ENCODE results near the gene PEX10. TPM values are rescaled to one million over a fixed set of nuclear protein-coding genes. Genes with fewer than 3 reads are reported as not detected.

Gene PEX10
- total RNA-seq, 1 experiment from 2014 or later, result 21.9 TPM

DNA sequence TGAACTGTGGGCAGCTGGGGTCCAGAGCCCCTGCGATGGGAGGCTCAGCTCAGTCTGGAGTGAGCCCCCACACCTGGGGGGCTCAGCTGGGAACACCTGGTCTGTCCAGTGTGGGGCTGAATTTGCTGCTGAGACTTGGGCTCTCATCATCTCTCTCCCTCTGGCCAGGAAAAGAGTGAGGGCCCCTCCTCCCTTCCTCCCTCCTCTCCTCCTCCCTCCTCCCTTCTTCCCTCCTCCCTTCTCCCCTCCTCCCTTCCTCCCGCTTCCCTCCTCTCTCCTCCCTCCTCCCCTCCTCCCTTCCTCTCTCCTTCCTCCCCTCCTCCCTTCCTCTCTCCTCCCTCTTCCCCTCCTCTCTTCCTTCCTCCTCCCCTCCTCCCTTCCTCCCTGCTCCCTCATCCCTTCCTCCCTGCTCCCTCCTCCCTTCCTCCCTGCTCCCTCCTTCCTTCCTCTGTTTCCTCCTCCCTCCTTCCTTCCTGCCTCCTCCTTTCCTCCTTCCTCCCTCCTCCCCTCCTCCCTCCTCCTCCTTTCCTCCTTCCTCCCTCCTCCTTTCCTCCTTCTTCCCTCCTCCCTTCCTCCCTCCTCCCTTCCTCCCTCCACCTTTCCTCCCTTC is 23.5 kb upstream of the PEX10 start:
- Mint-ChIP-seq H3K9me3 (ENCODE audit: unreplicated experiment) (no peaks in the 10 kb centered on the region), H3K27me3 (ENCODE audit: insufficient read depth, unreplicated experiment) (peaks cover 8% of the 10 kb centered on the region)

DNA sequence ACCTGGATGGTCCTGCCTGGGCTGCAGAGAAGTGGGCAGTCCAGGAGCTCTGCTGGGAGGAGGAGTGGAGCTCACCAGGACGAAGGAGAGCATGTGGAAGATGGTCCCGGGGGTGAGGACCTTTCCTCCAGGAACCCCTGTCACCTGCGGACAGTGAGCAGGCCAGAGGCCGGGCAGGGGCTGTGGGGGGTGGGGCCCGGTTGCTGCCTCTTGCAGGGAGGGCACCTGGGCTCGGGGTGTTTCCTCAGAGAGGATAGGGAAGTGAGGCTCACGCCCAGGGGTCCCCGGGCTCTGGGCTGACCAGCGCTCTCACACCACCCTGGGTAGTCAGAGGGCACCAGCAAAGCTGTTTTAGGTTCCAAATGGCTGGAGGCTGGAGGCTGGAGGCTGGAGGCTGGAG is 22.7 kb upstream of the PEX10 start:
- Histone ChIP-seq H3K27me3 (replicated peaks; ENCODE audit: control insufficient read depth, insufficient read depth, low read length) (no peaks in the 10 kb centered on the region), H3K9me3 (peaks cover under 1% of the 10 kb centered on the region; the same call in 1 of the 2 replicates), H3K4me3 (ENCODE audit: low read depth, low read length) (no peak overlapping the region), H3K4me1 (no peaks in the 10 kb centered on the region), H3K36me3 (ENCODE audit: control insufficient read depth, insufficient read depth, low read length) (no peaks in the 10 kb centered on the region)
- no peak for DNase-seq
- TF ChIP-seq, protein P1, sequence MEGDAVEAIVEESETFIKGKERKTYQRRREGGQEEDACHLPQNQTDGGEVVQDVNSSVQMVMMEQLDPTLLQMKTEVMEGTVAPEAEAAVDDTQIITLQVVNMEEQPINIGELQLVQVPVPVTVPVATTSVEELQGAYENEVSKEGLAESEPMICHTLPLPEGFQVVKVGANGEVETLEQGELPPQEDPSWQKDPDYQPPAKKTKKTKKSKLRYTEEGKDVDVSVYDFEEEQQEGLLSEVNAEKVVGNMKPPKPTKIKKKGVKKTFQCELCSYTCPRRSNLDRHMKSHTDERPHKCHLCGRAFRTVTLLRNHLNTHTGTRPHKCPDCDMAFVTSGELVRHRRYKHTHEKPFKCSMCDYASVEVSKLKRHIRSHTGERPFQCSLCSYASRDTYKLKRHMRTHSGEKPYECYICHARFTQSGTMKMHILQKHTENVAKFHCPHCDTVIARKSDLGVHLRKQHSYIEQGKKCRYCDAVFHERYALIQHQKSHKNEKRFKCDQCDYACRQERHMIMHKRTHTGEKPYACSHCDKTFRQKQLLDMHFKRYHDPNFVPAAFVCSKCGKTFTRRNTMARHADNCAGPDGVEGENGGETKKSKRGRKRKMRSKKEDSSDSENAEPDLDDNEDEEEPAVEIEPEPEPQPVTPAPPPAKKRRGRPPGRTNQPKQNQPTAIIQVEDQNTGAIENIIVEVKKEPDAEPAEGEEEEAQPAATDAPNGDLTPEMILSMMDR (IDR thresholded peaks at IDR 0.05; ENCODE audit: insufficient read depth in 1 of 2, low read depth in 1 of 2, low read length in 1 of 2, severe bottlenecking in 1 of 2, unreplicated experiment in 1 of 2), result no peak
- Mint-ChIP-seq H3K9me3 (ENCODE audit: unreplicated experiment) (no peaks in the 10 kb centered on the region), H3K27ac (ENCODE audit: unreplicated experiment) (no peak overlapping the region), H3K4me3 (ENCODE audit: unreplicated experiment) (no peak overlapping the region), H3K27me3 (ENCODE audit: insufficient read depth, unreplicated experiment) (peaks cover 6% of the 10 kb centered on the region), H3K36me3 (ENCODE audit: insufficient read depth, unreplicated experiment) (no peaks in the 10 kb centered on the region), H3K4me1 (ENCODE audit: low read depth, unreplicated experiment) (no peaks in the 10 kb centered on the region)
- ChIA-PET POLR2A (no interaction called here), CTCF (no interaction called here)
- no TSS peak for BruUV-seq (replicated peaks)
- intact Hi-C loops (cut with micrococcal nuclease; ENCODE audit: unreplicated experiment), result no loop called here

More for the DNA sequence above, 23.5 kb upstream of the PEX10 start:
- CTCF ChIA-PET, result no interaction called here
- Histone ChIP-seq H3K4me3 (ENCODE audit: low read depth, low read length) (no peak overlapping the region), H3K27me3 (replicated peaks; ENCODE audit: control insufficient read depth, insufficient read depth, low read length) (no peaks in the 10 kb centered on the region), H3K36me3 (ENCODE audit: control insufficient read depth, insufficient read depth, low read length) (no peaks in the 10 kb centered on the region), H3K9me3 (no peaks in the 10 kb centered on the region), H3K4me1 (no peaks in the 10 kb centered on the region)
- Mint-ChIP-seq H3K27ac (ENCODE audit: unreplicated experiment) (no peak overlapping the region), H3K36me3 (ENCODE audit: insufficient read depth, unreplicated experiment) (no peaks in the 10 kb centered on the region), H3K4me1 (ENCODE audit: low read depth, unreplicated experiment) (no peaks in the 10 kb centered on the region), H3K4me3 (ENCODE audit: unreplicated experiment) (no peak overlapping the region)
- POLR2A ChIA-PET, result no interaction called here
- TF ChIP-seq, protein P1 (IDR thresholded peaks at IDR 0.05; ENCODE audit: insufficient read depth in 1 of 2, low read depth in 1 of 2, low read length in 1 of 2, severe bottlenecking in 1 of 2, unreplicated experiment in 1 of 2), result no peak
- DNase-seq, result no peak
- intact Hi-C loops (cut with micrococcal nuclease; ENCODE audit: unreplicated experiment), result no loop called here
- BruUV-seq (replicated peaks), result no TSS peak

DNA sequence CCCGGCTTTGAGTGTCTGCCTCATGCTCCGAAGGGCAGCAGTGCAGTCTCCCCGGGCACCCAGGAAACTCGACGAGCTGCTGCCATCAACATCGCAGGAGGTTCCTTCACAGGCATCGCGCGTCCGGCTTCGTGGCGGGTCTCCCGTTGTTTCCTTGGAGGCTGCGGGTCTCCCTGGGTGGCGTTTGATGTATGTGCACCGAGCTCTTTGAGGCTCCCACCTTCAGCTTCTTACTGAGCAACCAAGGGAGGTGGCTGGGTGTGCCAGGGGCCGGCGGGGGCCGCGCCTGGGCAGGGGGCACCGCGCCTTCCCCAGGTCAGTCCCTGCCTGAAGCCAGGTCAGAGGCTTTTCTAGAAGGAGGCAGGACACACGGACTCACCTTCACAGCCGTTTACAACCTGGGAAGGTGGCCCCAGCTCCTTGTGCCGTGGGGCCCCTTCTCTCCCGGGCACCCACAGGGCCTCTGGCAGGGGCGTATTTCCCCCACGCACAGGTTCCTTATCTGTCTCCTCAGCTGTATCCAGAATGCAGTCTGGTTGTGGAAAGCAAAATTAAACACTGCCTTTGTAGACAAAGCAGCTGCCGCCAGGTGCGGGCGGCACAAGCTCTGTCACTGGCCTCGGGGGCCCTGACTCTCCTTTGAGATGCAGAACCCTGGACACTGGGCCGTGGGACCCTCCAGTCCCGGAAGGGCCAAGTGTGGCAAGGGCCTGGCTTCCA is 21.7 kb upstream of the PEX10 start:
- TF ChIP-seq, protein P1 (IDR thresholded peaks at IDR 0.05; ENCODE audit: insufficient read depth in 1 of 2, low read depth in 1 of 2, low read length in 1 of 2, severe bottlenecking in 1 of 2, unreplicated experiment in 1 of 2), result no peak
- Mint-ChIP-seq H3K9me3 (ENCODE audit: unreplicated experiment) (no peaks in the 10 kb centered on the region), H3K36me3 (ENCODE audit: insufficient read depth, unreplicated experiment) (no peaks in the 10 kb centered on the region), H3K27me3 (ENCODE audit: insufficient read depth, unreplicated experiment) (peaks cover 6% of the 10 kb centered on the region), H3K27ac (ENCODE audit: unreplicated experiment) (no peak overlapping the region), H3K4me3 (ENCODE audit: unreplicated experiment) (no peak overlapping the region), H3K4me1 (ENCODE audit: low read depth, unreplicated experiment) (no peaks in the 10 kb centered on the region)
- POLR2A ChIA-PET, result no interaction called here
- CTCF ChIA-PET, result no interaction called here
- no peaks in the 10 kb centered on the region for H3K4me1 ChIP-seq
- no peak overlapping the region for H3K4me3 ChIP-seq (ENCODE audit: low read depth, low read length)
- no peaks in the 10 kb centered on the region for H3K36me3 ChIP-seq (ENCODE audit: control insufficient read depth, insufficient read depth, low read length)
- no peak for DNase-seq
- H3K27me3 ChIP-seq (replicated peaks; ENCODE audit: control insufficient read depth, insufficient read depth, low read length), result no peaks in the 10 kb centered on the region
- peaks cover 4% of the 10 kb centered on the region; the same call in 1 of the 2 replicates for H3K9me3 ChIP-seq
- intact Hi-C loops (cut with micrococcal nuclease; ENCODE audit: unreplicated experiment), result no loop called here
- BruUV-seq (replicated peaks), result no TSS peak
